Iris pigment epithelial cell (primary cell): Measurements from ENCODE around the gene EBF4.
A peak's percentile ranks its signal among the peaks of the same experiment; 100 is the strongest.
"Not testable (repeated sequence)": the region's sequence is repeated elsewhere in the genome, so short reads cannot be mapped to it uniquely, and the experiment has no call there.

ENCODE experiments used
- DNase-seq: peaks from one replicate; pipeline ENCODE4 v3.0.0-alpha.2; 2011; ENCODE audit warnings: low read depth

The EBF4 gene

DNA sequence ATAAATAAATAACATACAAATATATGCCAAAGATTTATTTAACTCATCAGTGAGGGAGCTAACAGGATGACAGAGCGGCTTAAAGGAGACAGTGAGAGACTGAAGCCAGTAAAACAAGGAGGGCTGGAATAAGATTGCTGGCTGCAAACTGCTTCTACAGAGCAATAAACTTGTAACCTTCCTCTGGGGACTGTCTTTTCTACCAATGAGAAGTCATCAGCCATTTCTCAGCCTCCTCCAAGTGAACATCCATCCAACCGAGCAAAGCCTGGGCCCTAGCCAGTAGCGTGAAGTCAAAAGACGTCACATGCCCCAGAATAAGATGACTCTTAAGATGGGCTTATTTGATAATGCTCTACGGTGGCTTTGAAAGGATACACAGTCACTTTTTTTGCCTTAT is 65.4 kb downstream of the EBF4 start:
- DNase-seq = no peak

DNA sequence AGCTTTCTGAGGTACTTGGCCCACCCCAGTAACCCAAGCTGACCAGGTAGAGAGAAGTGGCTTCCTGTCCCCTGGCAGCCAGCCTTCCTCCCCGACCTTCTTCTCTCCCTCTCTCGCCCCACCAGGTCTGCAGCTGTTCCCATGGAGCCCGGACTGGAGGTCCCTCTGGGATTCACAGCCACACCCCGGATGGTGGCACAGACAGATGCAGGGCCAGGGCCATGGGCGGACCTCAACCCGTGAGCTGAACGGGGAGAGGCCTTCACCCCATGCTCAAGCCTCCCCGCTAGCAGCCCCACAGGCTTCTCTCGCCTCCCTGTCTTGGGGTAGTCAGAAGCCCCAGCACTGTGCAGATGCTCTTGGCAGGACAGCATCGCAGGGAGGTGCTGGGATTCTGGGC is 66.6 kb downstream of the EBF4 start:
- no peak for DNase-seq

DNA sequence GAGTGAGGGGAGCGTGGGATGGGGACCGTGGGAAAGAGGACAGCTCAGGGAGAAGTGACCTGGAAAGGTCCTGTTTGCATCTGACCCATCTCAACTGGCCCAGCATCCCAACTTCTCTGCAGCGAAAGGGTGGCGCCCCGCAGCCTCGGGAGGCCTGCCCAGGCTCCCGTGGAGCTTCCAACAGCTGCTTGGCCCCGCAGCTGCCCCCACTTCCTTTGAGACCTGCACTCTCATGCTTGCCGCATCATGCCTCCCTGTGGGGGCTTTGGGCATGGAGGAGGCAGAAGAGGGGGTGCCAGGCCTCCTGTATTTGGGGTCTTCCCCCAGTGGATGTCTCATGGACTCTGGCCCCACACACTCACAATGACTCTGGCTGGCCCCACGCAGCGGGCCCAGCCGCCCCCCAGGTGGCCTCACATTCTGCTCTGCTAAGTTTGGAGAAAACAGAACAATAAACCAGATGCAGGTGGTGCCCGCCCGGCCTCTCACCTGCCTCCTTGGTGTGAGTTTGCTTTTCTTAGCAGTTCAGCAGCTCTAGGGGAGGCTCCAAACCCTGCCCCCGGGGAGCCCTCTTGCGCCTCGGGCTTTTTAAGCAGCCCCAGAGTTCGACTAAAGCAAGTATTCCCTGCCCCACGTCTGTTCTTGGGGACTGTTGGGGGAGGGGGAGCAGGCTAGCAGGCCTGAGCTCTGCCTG is 67.2 kb downstream of the EBF4 start:
- no peak for DNase-seq

DNA sequence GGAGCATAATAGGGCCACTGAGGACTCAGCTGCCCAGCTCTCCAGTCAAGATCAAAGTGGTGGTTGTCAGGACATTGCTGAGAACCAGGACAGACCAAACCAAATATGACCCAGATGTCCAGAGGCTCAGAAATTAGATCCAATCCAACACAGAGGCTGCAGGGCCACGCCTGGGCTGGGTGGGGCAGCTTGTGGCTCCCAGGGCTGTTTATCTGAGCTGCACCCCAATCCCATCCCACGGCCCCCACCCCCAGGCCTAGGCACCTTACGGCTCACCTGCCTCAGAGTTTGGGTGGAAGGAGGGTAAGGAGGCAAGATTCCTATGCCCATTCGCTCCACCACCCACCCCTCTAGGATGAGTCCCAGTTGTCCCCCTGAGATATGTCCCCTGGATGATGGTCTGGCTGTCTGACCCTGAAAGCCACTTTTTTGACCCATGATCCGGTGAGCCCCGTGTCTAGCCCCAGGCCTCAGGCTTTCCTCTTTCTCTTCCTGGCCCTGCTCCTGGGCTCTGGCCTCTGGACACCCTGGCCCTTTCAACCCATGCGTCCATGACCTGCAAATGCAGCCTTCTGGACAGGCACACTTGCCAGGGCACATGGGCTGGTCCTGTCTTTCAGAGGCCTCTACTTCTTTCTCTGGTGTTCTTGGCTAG is 67.8 kb downstream of the EBF4 start:
- DNase-seq = no peak

DNA sequence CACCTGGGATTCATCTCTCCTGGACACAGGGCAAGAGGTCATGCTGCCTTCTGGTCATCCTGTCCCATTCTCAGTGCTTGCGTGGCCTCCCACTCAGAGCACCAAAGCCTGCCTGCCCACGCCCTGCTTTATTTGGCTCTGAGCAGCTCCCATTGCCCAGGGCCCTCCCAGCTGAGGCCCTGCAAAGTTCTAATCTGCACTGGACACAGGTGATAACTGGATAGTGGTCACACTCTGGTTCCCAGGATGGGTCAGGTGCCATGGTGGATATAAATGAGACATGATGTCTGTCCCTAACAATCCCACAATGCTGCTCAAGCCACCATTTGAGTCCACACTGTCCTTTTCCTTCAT is 68.3 kb downstream of the EBF4 start:
- no peak for DNase-seq

GRCh38 chr20:2761885-2762284 is 69.3 kb downstream of the EBF4 start:
- DNase-seq = no peak

GRCh38 chr20:2762578-2763131 is 70.1 kb downstream of the EBF4 start:
- no peak for DNase-seq

GRCh38 chr20:2763186-2763585 is 70.6 kb downstream of the EBF4 start:
- no peak for DNase-seq

DNA sequence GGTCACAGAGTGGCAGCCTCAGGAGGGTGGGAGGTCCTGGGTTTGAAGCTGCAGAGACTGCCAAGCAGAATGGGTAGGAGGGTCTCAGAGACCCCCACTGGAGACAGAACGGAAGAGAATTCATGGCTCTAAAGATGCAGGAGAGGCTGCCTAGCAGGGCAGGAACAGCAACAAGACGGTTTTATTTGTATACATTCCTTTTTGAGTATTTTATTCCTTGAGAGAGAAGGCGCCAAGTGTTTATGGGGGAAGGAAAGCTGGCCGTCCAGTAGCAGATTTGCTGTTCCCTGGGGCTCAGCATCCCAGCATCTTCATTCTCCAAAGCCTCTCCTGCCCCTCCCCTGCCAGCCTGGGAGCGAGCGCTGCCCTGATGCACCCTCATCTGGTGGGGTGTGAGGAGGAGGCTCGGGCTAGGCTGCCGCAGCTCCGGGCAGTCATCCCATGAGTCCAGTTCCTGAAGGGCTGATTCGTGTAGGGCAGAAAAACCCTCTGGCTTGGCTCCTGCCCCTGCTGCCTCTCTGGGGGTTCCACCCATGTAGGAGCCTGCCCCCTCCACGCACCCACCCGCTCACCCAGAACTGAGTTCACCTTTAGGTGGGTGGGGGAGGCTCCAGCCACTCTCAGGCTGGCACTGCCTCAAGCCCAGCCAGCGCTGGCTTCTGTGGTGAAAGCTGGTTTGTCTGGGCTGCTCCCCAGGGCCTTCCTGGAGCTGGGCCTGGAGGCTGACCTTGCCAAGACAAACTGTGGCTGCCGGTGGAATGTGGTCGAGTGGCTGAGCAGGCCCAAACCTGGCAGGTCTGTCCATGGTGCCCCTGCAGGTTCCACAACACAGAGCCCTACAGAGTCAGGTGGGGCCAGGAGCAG is 75.4 kb downstream of the EBF4 start:
- DNase-seq = peak; percentile 23

GRCh38 chr20:2768632-2769015 is 76.0 kb downstream of the EBF4 start:
- no peak for DNase-seq

DNA sequence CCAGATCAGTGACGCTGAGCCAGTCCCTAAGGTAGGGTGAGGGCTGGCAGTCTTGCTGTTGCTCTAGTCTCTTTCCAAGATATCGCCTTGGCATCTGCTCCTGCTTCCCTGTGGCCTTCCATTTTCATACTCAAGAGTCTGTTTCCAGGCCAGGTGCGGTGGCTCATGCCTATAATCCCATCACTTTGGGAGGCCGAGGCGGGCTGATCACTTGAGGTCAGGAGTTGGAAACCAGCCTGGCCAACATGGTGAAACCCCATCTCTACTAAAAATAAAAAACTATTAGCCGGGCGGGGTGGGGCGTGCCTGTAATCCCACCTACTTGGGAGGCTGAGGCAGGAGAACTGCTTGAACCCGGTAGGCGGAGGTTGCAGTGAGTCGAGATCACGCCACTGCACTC is 77.5 kb downstream of the EBF4 start:
- not testable (repeated sequence) for DNase-seq

GRCh38 chr20:2771631-2772080 is 79.1 kb downstream of the EBF4 start:
- peak; percentile 22 for DNase-seq

GRCh38 chr20:2773812-2774211 is 81.2 kb downstream of the EBF4 start:
- DNase-seq = no peak

- no peak for DNase-seq
Observed at GRCh38 chr20:2775139-2775538, 82.6 kb downstream of the EBF4 start.

DNA sequence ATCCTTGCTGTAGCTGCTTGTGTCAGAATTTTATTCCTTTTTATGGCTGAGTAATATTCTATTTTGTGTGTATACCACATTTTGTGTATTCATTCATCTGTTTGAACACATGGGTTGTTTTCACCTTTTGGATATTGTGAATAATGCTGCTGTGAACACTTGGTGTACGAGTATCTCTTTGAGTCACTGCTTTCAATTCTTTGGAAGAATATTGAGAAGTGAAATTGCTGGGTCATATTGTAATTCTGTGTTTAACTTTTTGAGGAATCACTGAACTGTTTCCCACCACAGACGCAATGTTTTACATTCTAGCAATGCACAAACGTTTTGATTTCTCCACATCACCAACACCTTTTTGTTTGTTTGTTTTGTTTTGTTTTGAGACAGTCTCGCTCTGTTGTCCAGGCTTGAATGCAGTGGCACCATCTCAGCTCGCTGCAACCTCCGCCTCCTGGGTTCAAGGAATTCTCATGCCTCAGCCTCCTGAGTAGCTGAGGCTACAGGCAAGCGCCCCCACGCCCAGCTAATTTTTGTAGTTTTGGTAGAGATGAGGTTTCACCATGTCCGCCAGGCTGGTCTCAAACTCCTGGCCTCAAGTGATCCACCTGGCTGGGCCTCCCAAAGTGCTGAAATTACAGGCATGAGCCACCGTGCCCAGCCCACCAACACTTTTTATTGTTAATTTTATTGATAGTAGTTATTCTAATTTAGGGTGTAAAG is 86.2 kb downstream of the EBF4 start:
- DNase-seq = no peak

- no peak for DNase-seq
Observed at GRCh38 chr20:2780948-2781347, 88.4 kb downstream of the EBF4 start.

DNA sequence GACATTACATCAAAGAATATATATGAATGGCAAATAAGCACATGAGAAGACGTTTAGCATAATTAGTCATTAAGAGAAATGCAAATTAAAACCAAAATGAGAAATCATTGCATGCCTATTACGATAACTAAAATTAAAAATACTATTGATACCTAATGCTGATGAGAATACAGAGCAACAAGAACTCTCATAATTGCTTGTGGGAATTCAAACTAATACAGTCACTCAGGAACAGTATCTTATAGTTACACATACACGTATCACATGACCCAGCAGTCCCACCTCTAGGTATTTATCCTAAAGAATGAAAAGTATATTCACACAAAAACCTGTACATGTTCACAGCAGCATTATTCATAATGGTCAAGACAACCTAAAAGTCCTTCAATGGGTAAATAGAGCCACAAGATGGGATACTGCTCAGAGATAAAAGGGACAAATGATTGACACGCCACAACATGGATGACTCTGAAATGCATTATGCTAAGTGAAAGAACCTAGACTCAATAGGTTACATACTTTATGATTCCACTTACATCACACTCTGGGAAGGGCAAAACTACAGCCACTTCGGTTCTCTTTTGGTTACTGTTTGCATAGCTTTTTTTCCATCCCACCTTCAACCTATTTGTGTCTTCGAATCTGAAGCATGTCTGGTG is 91.5 kb downstream of the EBF4 start:
- DNase-seq = no peak

DNA sequence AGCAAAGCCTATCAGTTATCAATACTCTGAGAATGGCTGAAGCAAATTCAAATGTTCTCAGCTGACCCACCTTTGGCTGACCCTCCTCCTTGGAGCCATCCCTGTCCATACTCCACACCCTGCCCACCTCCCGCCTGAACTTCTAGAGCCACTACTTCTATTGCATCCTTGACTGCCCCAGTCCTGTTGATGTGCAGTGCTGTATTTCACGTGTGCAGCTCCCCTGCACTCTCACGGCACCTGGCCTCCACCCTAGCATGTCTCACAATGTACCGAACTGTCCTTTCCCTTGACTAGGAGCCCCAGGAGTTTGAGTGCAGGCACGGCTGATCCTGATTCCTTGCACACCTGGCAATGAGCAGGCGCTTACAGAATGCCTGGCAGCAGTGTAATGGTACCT is 100.9 kb downstream of the EBF4 start:
- DNase-seq = no peak

DNA sequence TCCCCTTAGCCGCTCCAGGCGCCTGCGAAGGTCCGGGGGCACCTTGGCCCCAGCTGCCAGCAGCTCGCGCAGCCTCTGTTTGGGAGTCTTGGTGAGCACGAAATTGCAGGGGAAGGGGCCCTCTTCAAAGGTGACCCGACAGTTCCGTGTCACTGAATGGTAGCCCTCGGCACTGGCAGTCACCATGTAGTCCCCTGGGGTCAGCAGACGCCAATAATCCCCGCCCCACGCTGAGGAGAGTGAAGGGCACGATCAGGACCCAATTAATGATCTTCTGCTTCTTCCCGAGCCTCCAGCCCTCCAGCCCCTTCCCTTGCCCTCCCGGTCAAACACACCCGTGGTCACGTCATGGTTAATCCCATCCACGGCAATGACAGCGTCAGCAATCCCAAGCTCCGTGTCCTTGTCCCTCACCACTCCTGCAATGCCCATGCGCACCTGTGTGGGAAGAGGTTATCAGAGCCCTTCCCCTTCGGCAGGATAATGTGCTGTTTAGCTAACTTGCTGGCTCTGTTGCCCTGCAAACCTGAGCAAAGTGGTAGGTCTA is 101.7 kb downstream of the EBF4 start:
- no peak for DNase-seq

DNA sequence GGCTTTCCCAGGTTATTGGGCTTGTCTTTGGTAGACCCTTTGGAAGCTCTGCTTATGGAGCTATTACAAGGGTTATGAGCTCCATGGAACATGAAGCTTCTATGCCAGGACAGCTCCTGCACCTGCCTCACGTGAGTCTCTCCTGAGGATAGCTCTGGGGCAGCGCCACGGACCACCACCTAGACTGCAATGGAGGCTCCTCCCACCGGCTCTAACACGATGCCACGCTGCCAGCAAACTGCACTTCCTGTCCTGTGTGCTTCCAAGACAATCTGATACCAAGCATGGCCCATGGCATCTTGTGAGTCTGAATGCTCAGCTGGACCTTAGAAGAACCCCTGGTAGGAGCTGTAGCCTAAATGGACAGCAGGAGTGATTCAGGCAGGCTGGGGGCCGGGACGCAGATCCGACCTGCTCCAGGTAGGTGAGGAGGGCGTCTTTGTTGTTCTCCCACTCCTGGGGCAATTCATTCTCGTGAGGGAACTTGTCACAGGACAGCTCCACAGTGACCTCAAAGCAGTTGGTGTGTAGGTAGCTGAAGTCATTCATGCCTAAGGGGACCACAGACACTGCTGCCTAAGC is 102.4 kb downstream of the EBF4 start:
- DNase-seq = no peak

GRCh38 chr20:2795451-2795850 is 102.9 kb downstream of the EBF4 start:
- DNase-seq = no peak
